Hematopoietic multipotent progenitor cell treated with erythropoietin and hydrocortisone succinate and interleukin-3 and kit ligand, for 4 days (in vitro differentiated cells): ENCODE measurements around the gene ANAPC15.
"Not testable (repeated sequence)": the region's sequence is repeated elsewhere in the genome, so short reads cannot be mapped to it uniquely, and the experiment has no call there.

Experiments
- DNase-seq: peaks from one replicate; pipeline ENCODE4 v3.0.0-alpha.2; 2015

Gene ANAPC15

DNA sequence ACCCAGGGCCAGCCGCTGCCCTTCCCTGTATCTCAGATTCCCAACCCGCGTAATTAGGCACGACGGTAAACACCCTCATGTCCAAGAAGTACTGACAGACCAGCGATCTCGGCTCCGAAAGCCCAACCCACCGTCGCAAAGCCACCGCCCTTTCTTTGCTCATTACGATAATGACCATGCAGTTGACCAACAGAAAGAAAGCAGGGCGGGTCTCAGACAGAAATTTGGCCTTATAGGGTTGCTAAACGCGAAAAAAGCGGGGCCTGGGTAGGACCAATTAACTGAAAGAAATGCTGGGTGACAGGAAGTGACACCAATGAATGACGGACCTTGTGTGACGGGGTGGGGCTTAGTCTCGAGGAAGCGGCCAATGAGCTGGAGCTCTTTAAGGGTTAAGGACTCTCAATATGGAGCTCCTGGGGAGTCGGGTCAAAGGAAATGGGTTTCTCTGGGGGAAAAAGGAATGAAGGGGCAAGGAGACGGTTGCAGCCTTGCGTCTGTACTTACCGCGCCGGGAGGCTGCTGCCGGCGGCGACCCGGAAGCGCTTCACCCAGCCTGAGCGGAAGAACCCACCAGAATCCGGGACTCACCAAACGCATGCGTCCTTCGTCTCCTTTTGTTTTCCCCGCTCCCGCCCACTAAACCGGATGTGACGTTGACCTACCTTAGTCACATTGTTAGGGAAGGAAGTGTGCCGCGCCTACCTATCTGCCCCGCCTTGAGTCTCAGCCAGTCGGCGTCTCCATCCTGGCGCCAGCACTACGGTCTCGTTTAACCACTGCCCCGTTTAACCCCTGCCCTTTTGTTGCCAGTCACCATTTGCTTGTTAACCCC is at the start of gene ANAPC15:
TSS of gene ANAPC15 (minus strand) at position 553 of the 835 bp plus-strand sequence. CDS start 1,419 bp downstream, outside the sequence.
- DNase-seq, result peak; percentile 100

- no peak for DNase-seq
Observed at GRCh38 chr11:72160319-72160718, 47.8 kb upstream of the ANAPC15 start.

DNA sequence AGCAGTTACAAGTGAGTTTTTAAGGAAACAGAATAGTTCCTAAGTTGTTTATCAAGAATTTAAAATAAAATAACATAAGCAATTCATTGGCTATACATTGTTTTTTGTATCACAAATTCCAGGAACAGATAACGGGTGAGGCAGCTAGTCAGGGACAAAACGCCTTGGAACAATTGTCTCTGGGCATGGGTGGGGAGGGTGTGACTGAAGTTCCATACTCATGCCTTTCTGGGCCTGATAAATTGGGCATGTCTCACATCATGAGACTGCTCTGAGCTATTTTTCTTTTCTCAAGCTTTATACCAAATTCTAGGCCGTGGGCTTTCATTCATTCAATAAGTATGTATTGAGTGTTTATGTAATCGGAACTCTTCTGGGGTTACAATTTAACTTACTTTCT is 44.6 kb upstream of the ANAPC15 start:
- DNase-seq, result peak; percentile 54

GRCh38 chr11:72155751-72156150 is 43.3 kb upstream of the ANAPC15 start:
- DNase-seq, result no peak

- DNase-seq, result no peak
Observed at GRCh38 chr11:72154816-72155215, 42.3 kb upstream of the ANAPC15 start.

DNA sequence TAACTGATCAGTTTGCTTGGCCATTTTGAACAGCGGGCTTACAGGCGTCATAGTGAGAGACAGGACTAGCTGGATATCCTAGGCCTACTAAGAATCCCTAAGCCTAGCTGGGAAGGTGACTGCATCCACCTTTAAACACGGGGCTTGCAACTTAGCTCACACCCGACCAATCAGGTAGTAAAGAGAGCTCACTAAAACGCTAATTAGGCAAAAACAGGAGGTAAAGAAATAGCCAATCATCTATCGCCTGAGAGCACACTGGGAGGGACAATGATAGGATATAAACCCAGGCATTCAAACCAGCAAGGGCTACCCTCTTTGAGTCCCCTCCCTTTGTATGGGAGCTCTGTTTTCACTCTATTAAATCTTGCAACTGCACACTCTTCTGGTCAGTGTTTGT is 41.4 kb upstream of the ANAPC15 start:
- not testable (repeated sequence) for DNase-seq

DNA sequence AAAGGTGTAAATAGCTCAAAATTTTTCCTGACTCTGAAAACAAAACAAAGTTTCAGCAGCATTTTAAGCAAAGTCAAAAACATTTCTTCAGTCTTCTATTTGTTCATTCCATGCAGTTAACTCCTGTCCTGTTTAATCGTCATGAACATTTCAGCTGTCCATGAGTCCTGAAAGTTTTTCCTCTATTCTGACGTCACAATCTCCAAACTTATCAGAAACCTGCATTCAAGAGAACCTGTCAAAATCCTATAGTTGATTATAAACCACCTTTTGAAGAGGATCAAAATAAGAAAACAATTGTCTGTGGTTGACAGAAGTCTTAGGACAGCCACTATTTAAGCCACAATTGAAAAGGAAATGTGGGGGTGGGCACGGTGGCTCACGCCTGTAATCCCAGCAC is 38.4 kb upstream of the ANAPC15 start:
- no peak for DNase-seq

DNA sequence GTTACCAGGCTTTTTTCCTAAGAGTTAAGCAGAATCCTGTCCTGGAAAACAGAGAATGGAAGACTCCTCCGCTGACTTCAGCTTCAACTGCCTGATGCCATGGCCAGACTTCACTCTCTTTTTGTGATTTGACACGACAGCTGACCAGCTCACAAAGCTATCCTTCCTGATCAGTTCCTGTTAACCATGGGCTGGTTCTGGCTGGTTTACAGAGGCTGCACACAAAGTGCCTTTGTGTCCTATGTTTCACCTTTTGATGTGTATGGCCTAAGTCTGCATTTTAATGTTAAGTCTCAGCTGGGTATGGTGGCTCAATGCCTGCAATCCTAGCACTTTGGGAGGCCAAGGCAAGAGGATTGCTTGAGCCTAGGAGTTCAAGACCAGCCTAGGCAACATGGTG is 34.1 kb upstream of the ANAPC15 start:
- no peak for DNase-seq

DNA sequence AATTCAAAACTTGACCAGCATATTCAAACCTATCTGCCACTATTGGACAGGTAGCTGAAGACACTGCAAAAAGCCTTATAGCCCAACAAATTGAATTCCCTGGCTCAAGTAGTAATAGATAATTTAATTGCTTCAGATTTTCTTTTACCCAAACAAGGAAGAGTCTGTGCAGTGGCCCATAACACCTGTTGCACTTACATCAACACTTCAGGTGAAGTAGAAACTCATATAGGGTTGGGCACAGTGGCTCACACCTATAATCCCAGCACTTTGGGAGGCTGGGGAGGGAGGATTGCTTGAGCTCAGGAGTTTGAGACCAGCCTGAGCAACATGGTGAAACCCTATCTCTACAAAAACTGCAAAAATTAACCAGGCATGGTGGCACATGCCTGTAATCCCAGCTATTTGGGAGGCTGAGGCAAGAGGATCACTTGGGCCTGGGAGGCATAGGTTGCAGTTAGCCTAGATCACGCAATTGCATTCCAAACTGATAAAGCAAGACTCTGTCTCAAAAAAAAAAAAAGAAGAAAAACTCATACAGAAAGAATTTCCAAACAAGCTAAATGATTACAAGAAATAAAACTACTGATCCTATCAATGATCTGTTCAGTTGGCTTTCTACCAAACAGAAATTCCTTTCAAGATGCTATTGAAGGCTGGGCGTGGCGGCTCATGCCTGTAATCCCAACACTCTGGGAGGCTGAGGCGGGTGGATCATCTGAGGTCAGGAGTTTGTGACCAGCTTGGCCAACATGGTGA is 32.5 kb upstream of the ANAPC15 start:
- no peak for DNase-seq

DNA sequence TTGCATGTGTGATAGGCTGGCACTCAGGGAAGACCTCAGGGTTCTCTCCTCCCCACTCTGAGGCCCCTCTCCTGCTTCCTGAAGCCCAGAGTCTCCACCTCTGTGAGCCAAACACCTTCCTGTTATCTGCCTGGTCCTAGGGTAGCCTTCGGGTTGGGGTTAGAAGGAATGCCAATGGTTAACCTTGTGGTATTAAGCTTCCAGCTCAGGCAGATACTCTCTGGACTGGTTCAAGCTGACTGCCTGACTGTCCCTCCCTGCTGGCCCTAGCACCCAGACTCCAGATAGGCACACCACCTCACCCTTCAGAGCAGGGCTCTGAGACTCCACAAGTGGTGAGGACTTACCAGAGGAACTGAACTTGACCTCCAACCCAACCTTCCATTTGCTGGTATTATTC is 30.0 kb upstream of the ANAPC15 start:
- DNase-seq, result not testable (repeated sequence)

DNA sequence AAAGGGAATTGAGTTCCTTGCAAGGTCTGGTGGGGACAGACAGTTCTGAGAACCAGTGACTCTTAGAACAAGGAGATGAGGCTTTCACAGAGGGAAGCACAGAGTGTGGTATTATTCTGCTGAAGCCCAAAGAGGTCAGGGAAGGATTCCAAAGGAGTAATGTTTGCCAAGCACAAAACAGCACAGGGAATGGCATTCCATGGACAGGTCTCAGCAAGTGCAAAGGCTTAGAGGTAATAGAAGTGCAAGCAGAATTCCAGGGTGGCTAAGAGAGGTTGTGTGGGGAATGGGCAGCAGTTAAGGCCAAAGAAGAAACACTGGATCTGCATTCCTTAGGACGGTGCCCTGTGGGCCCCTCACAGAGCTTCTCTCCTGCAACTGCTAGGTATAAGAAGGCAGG is 29.6 kb upstream of the ANAPC15 start:
- DNase-seq, result not testable (repeated sequence)

- DNase-seq, result peak; percentile 22
Observed at GRCh38 chr11:72141066-72141465, 28.6 kb upstream of the ANAPC15 start.

- DNase-seq, result no peak
Observed at GRCh38 chr11:72140661-72141060, 28.2 kb upstream of the ANAPC15 start.

DNA sequence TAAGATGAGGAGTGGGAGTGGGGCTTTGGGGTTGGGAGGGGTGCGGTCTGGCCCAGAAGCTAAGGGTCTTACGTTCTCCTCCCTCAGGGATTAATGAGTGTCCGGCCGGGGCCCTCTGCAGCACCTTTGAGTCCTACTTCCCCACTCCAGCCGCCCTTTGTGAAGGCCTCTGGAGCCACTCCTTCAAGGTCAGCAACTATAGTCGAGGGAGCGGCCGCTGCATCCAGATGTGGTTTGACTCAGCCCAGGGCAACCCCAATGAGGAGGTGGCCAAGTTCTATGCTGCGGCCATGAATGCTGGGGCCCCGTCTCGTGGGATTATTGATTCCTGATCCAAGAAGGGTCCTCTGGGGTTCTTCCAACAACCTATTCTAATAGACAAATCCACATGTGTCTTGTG is 27.0 kb upstream of the ANAPC15 start:
- no peak for DNase-seq

GRCh38 chr11:72138821-72139390 is 26.4 kb upstream of the ANAPC15 start:
- DNase-seq, result no peak

GRCh38 chr11:72136684-72137262 is 24.3 kb upstream of the ANAPC15 start:
- DNase-seq, result no peak

DNA sequence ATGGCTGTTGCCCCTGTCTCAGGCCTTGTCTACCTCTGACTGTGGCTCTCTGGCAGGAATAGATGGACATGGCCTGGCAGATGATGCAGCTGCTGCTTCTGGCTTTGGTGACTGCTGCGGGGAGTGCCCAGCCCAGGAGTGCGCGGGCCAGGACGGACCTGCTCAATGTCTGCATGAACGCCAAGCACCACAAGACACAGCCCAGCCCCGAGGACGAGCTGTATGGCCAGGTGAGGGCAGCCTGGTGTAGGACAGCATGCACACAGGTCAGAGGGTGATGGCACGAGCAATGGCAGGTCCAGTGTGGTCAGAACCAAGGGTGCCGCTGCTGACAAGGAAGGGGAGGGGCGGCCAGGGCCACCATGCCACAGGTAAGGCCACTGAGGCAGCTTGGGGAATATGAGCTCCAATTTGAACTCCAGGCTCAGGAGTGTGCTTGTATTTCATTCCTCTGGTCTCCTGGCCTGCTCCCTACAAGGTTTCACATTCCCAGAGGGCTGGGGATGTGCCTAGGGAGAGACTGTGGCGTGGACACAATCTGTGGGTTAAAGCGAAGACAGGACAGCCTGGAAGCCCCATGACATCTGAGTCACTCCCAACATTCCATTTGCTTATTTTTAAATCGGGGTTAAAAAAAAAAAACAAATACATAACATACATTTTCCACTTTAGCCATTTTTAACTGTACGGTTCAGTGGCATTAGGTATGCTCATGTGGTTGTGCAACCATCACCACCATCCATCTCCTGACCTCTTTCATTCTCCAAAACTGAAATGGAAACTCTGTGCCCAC is 23.6 kb upstream of the ANAPC15 start:
- DNase-seq, result no peak

GRCh38 chr11:72135473-72135872 is 23.0 kb upstream of the ANAPC15 start, which contains the start of gene FOLR3:
Gene FOLR3, plus strand, starts transcription at chr11:72135725. Its CDS starts 228 bp downstream, at chr11:72135953.
- not testable (repeated sequence) for DNase-seq

GRCh38 chr11:72132646-72133045 is 20.2 kb upstream of the ANAPC15 start:
- peak; percentile 22 for DNase-seq

DNA sequence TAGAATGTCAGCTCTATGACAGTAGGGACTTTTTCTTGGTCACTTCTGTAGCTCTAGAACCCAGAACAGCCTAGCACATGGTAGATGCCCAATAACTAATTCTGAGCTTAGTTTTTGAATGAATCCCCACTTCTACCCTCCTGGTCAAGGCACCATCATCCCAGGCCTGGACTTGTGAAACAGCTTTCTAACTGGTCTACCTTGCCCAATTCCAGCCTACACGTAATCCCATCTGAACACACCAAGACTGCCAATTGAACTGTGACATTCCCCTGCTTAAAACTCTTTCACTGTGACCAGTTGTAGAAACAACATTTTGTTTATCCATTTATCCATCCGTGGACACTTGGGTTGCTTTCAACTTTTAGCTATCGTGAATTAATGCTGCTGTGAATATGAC is 16.9 kb upstream of the ANAPC15 start:
- DNase-seq, result no peak

- DNase-seq, result no peak
Observed at GRCh38 chr11:72127923-72128322, 15.4 kb upstream of the ANAPC15 start.

GRCh38 chr11:72125956-72126355 is 13.5 kb upstream of the ANAPC15 start:
- DNase-seq, result no peak
